Measurements from ENCODE around the gene LYG1. TPM values are rescaled to one million over a fixed set of nuclear protein-coding genes. Genes with fewer than 3 reads are reported as not detected.
"Not testable (repeated sequence)": the region's sequence is repeated elsewhere in the genome, so short reads cannot be mapped to it uniquely, and the experiment has no call there.

Gene LYG1
- total RNA-seq, 1 donor from 2014 or later, result not detected

DNA sequence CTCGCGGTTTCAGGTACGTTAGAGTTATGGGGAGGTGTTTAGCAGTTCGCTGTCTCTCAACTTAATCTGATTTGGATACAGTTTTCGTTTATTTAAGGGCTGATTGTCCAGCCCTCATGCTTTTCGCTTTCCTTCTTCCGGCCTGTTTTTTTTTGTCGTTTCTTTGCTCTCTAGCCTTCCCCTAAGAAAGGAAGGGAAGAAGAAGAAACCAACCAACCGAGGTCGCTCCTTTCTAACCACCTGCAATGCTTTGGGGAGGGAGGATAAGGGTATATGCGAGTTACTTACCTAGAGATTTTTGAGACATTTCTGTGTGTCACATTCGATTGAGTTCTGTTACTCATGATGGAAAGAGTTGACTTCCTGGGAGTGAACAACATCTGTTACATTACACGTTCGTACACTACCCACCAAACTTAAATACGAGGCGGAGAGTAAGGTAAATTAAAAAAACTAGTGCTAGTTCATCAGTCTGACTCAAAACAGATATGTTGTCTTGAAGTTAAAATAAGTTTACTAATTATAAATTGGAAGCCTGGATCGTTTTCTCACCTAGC, 37.1 kb upstream of the LYG1 start:
- Histone ChIP-seq H3K27me3 (no peaks in the 10 kb centered on the region), H3K36me3 (no peaks in the 10 kb centered on the region), H3K27ac (peak overlapping the region; percentile 86 to 96), H3K9me3 (no peaks in the 10 kb centered on the region), H3K4me1 (peaks cover 6 to 11% of the 10 kb centered on the region in 2 donors), H3K4me3 (peak overlapping the region; percentile 72 to 82)
- intact Hi-C loops (cut with DNase I), result loop anchor here (5.0 to 10.0 kb wide), 4 partner anchors 49 to 1224 kb away; partner anchors contain the start of genes COA5, PDCL3 and UNC50
- DNase-seq (ENCODE audit: low spot score in 2 of 2), result no peak
- TF ChIP-seq, protein P1, sequence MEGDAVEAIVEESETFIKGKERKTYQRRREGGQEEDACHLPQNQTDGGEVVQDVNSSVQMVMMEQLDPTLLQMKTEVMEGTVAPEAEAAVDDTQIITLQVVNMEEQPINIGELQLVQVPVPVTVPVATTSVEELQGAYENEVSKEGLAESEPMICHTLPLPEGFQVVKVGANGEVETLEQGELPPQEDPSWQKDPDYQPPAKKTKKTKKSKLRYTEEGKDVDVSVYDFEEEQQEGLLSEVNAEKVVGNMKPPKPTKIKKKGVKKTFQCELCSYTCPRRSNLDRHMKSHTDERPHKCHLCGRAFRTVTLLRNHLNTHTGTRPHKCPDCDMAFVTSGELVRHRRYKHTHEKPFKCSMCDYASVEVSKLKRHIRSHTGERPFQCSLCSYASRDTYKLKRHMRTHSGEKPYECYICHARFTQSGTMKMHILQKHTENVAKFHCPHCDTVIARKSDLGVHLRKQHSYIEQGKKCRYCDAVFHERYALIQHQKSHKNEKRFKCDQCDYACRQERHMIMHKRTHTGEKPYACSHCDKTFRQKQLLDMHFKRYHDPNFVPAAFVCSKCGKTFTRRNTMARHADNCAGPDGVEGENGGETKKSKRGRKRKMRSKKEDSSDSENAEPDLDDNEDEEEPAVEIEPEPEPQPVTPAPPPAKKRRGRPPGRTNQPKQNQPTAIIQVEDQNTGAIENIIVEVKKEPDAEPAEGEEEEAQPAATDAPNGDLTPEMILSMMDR (IDR thresholded peaks at IDR 0.05), result no peak

DNA sequence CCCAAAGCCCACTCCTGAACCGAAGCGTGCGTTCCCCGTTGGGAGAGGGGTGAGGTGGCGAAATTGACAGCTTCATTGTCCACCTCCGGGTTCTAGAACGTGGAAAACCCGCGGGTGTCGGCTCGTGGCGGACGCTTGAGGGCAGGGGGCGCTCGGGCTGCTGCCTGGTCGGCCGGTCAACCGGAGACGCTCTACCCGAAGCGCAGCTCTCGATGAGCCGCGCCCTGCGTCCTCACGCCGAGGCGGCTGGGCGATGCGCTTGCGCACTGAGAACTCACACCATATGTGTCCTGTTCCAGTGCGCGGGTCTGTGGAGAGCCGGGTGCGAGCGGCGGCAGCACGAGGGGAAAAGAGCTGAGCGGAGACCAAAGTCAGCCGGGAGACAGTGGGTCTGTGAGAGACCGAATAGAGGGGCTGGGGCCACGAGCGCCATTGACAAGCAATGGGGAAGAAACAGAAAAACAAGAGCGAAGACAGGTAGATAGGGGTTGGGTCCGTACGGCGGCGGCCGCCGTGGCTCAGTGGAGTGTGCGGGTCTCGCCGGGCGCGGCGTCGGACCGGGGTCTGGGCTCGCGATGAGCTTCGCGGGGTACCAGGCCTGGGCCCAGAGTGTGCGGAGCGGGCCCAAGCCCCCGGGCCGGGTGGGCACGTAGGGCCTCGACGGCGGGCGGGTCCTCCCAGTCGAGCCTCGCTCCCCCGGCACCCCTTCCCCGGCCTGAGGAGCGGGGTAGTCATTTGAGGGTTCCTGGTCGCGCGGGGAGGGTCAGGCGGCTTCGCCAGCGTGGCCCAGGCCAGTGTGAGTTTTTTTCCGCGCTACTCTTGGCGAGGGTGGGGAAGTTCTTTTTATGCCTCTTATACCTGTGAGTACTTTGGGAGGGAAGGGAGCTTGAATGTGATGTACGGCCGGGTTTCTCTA, 36.4 kb upstream of the LYG1 start, which contains the start of gene EIF5B:
EIF5B (plus strand) TSS at position 277 of the 916 bp plus-strand sequence; CDS start at position 443, 166 bp downstream.
- H3K4me1 ChIP-seq, result peaks cover 6 to 11% of the 10 kb centered on the region in 2 donors
- H3K36me3 ChIP-seq, result peaks cover under 1 to 3% of the 10 kb centered on the region in 2 donors
- no peaks in the 10 kb centered on the region for H3K27me3 ChIP-seq
- intact Hi-C loops (cut with DNase I), result loop anchor here (5.0 to 10.0 kb wide), 4 partner anchors 50 to 1225 kb away; partner anchors contain the start of genes COA5, PDCL3 and UNC50
- TF ChIP-seq, protein P1 (IDR thresholded peaks at IDR 0.05), result peak; percentile 17 to 83 (median 79)
- DNase-seq (ENCODE audit: low spot score in 2 of 2), result peak; percentile 86 to 98
- peak within 1 kb of the TSS; percentile 86 to 96 for H3K27ac ChIP-seq
- H3K9me3 ChIP-seq, result no peaks in the 10 kb centered on the region
- H3K4me3 ChIP-seq, result peak within 1 kb of the TSS; percentile 72 to 82

GRCh38 chr2:99336804-99337112, 35.8 kb upstream of the LYG1 start:
- intact Hi-C loops (cut with DNase I), result loop anchor here (1.0 to 10.0 kb wide), 7 partner anchors 51 to 1226 kb away; partner anchors contain the start of genes COA5, LIPT1, MITD1 and MRPL30
- peak overlapping the region; percentile 72 to 82 for H3K4me3 ChIP-seq
- H3K27ac ChIP-seq, result peak overlapping the region; percentile 86 to 96
- peaks cover 5 to 9% of the 10 kb centered on the region in 2 donors for H3K36me3 ChIP-seq
- H3K27me3 ChIP-seq, result no peaks in the 10 kb centered on the region
- peaks cover 6 to 11% of the 10 kb centered on the region in 2 donors for H3K4me1 ChIP-seq
- H3K9me3 ChIP-seq, result no peaks in the 10 kb centered on the region
- TF ChIP-seq, protein P1 (IDR thresholded peaks at IDR 0.05), result no peak
- DNase-seq (ENCODE audit: low spot score in 2 of 2), result no peak

DNA sequence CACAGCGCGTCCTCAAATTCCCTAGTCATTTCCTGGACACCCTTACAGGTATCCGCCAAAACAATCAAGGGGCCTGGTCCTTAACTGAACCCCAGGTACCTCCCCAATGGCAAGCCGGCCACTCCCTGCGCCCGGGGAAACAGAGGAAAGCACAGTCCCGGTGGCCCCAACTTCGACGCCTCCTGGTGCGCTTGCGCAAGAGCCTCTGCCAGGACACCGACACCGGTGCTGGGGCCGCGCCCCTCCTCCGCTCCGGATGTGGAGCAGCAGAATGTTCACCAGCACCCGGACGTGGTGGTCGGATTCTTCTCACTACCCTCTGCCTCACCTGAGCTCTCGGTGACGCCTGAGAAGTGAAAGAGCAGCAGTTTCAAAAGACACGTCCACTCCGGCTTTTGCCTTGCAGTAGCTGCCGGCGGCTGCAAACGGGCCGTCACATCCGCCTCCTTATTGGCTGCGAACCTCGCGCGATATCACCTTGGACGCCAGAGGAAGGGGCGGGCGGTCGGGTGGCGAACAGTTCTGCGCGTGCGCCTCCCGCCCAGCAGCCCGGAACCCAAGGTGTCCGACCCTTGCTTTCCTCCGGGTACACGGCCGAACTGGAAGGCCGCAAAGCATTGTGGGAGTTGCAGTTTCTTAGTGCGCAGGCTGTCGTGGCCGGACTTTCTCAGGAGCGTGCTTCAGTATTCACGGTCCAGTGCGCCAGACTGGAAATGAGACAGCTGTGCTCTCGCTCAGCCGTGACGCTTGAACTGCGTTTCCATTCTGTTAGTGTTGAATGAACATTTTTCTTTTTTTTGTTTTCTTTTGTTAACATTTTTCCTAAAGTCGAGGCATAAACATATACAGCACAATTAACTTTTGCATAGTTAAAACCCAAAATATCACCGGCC, 35.2 kb upstream of the LYG1 start, which contains the start of gene TXNDC9:
TXNDC9 (minus strand) TSS at position 423 of the 893 bp plus-strand sequence. CDS start 3,123 bp downstream, outside the sequence.
- Histone ChIP-seq H3K27me3 (no peaks in the 10 kb centered on the region), H3K9me3 (no peaks in the 10 kb centered on the region), H3K27ac (peak within 1 kb of the TSS; percentile 86 to 96), H3K36me3 (peaks cover 8 to 15% of the 10 kb centered on the region in 2 donors), H3K4me1 (peaks cover 6 to 11% of the 10 kb centered on the region in 2 donors), H3K4me3 (peak within 1 kb of the TSS; percentile 72 to 82)
- intact Hi-C loops (cut with DNase I), result loop anchor here (1.0 to 10.0 kb wide), 7 partner anchors 51 to 1226 kb away; partner anchors contain the start of genes COA5, LIPT1, MITD1 and MRPL30
- TF ChIP-seq, protein P1 (IDR thresholded peaks at IDR 0.05), result no peak
- DNase-seq (ENCODE audit: low spot score in 2 of 2), result peak; percentile 94 to 99

DNA sequence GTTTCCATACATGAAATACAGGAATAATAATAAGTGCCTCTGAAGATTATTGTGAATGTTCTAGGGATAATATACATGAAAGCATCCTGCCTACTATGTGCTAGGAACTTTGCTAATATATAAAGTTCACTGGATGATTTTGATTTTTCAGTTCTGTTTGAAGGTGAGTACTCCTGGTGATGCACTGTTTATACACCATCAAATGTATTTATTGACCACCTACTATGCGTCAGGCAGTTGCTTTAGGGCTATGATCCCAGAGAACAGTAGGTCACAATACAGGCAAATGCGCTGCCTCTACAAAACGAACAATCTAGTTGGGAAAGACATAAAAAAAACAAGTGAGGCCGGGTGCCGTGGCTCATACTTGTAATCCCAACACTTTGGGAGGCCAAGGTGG, 24.4 kb upstream of the LYG1 start:
- intact Hi-C loops (cut with DNase I), result no loop called here
- peaks cover 67 to 82% of the 10 kb centered on the region in 2 donors for H3K36me3 ChIP-seq
- peaks cover 0 to 3% of the 10 kb centered on the region in 2 donors for H3K4me1 ChIP-seq
- DNase-seq (ENCODE audit: low spot score in 2 of 2), result no peak
- no peaks in the 10 kb centered on the region for H3K9me3 ChIP-seq
- H3K27ac ChIP-seq, result peak overlapping the region in 1 of 2 donors; percentile 1
- TF ChIP-seq, protein P1 (IDR thresholded peaks at IDR 0.05), result no peak
- H3K4me3 ChIP-seq, result no peak overlapping the region
- H3K27me3 ChIP-seq, result no peaks in the 10 kb centered on the region

DNA sequence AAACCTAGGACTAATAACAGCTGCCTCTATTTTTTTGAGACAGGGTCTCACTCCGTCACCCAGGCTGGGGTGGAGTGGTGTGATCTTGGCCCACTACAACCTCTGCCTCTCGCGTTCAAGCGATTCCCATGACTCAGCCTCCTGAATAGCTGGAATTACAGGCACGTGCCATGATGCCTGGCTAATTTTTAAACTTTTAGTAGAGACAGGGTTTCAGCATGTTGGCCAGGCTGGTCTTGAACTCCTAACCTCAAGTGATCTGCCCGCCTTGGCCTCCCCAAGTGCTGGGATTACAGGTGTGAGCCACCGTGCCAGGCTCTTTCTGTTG, 16.8 kb upstream of the LYG1 start:
- intact Hi-C loops (cut with DNase I); H3K4me1 ChIP-seq: not testable (repeated sequence)

More for the DNA sequence above, 16.8 kb upstream of the LYG1 start:
- H3K36me3 ChIP-seq, result peaks cover 43 to 46% of the 10 kb centered on the region in 2 donors
- DNase-seq (ENCODE audit: low spot score in 2 of 2); H3K9me3 ChIP-seq; H3K27ac ChIP-seq; H3K4me3 ChIP-seq; H3K27me3 ChIP-seq: not testable (repeated sequence)

All from ascending aorta (tissue), 2 donors.